Neural progenitor cell (in vitro differentiated cells): Measurements from ENCODE around the gene SCUBE2. TPM values are rescaled to one million over a fixed set of nuclear protein-coding genes. Genes with fewer than 3 reads are reported as not detected.

Experiments
- DNase-seq: peaks from one replicate; pipeline ENCODE4 v3.0.0-alpha.2; 2016; ENCODE audit warnings: low spot score
- H2AFZ ChIP-seq: fragments of 200-600 bp; sonication (generic); replicated peaks from 2 replicates; pipeline ENCODE4 v1.6.1; 2016; ENCODE audit warnings: antibody characterized with exemption
- H3F3A ChIP-seq: fragments of 200-600 bp; sonication (generic); 2 replicates; pipeline ENCODE4 v1.6.1; 2016; ENCODE audit warnings: antibody characterized with exemption, low read depth
- H3K27ac ChIP-seq: fragments of 200-600 bp; sonication (generic); 2 replicates; pipeline ENCODE4 v1.5.1; 2016; ENCODE audit warnings: mild to moderate bottlenecking
- H3K27me3 ChIP-seq: fragments of 200-600 bp; sonication (generic); 2 replicates; pipeline ENCODE4 v1.6.1; 2016; ENCODE audit warnings: mild to moderate bottlenecking, moderate library complexity
- H3K36me3 ChIP-seq: fragments of 200-600 bp; sonication (generic); 2 replicates; pipeline ENCODE4 v1.5.1; 2016
- H3K4me1 ChIP-seq: fragments of 200-600 bp; sonication (generic); 2 replicates; pipeline ENCODE4 v1.6.1; 2016; ENCODE audit warnings: mixed run types
- H3K4me2 ChIP-seq: fragments of 200-600 bp; sonication (generic); 2 replicates; pipeline ENCODE4 v1.6.1; 2016
- H3K4me3 ChIP-seq: fragments of 200-600 bp; sonication (generic); 2 replicates; pipeline ENCODE4 v1.5.1; 2016
- H3K79me2 ChIP-seq: fragments of 200-600 bp; sonication (generic); 2 replicates; pipeline ENCODE4 v1.6.1; 2016; ENCODE audit warnings: low read depth
- H3K9ac ChIP-seq: fragments of 200-600 bp; sonication (generic); 2 replicates; pipeline ENCODE4 v1.6.1; 2016
- H3K9me3 ChIP-seq: fragments of 200-600 bp; sonication (generic); 2 replicates; pipeline ENCODE4 v1.5.1; 2016; ENCODE audit warnings: low read depth
- H4K20me1 ChIP-seq: fragments of 200-600 bp; sonication (generic); 2 replicates; pipeline ENCODE4 v1.6.1; 2016; ENCODE audit warnings: low read depth
- H3K27ac Mint-ChIP-seq: 3 replicates; pipeline ENCODE4 v1.8.0; 2021; ENCODE audit warnings: mixed read lengths
- H3K27me3 Mint-ChIP-seq: 2 replicates; pipeline ENCODE4 v1.8.0; 2022; ENCODE audit warnings: low read depth, mild to moderate bottlenecking, inconsistent platforms, moderate library complexity, mixed read lengths; ENCODE audit not compliant: insufficient read depth
- H3K36me3 Mint-ChIP-seq: 3 replicates; pipeline ENCODE4 v1.8.0; 2021; ENCODE audit warnings: mixed read lengths
- H3K4me1 Mint-ChIP-seq: 3 replicates; pipeline ENCODE4 v1.8.0; 2021; ENCODE audit warnings: mixed read lengths
- H3K4me3 Mint-ChIP-seq: 3 replicates; pipeline ENCODE4 v1.8.0; 2021; ENCODE audit warnings: mild to moderate bottlenecking, moderate library complexity, mixed read lengths
- H3K9me3 Mint-ChIP-seq: 3 replicates; pipeline ENCODE4 v1.8.0; 2020; ENCODE audit warnings: mixed read lengths
- CTCF ChIP-seq: fragments of 200-600 bp; sonication (generic); IDR thresholded peaks from 2 replicates; pipeline ENCODE4 v1.5.1; 2017; ENCODE audit warnings: antibody characterized with exemption, mild to moderate bottlenecking
- EZH2 ChIP-seq: fragments of 200-600 bp; sonication (generic); IDR thresholded peaks from 2 replicates; pipeline ENCODE4 v1.6.1; 2017; ENCODE audit warnings: antibody characterized with exemption, mild to moderate bottlenecking, moderate library complexity
- EZH2phosphoT487 ChIP-seq: fragments of 200-600 bp; sonication (generic); IDR thresholded peaks from 2 replicates; pipeline ENCODE4 v1.6.1; 2017; ENCODE audit warnings: antibody characterized with exemption
- total RNA-seq: library from RNA; depleted of rRNA; stranded (reverse); fragments of >200 nt; gene quantifications from 2 replicates; pipeline ENCODE4 v1.2.3, GENCODE V29; 2015; ENCODE audit warnings: low replicate concordance

Gene SCUBE2
- total RNA-seq, 1 donor from 2014 or later, result 42.1 TPM

- peak overlapping the region; percentile 76 for H3K27ac Mint-ChIP-seq
- no peaks in the 10 kb centered on the region for H4K20me1 ChIP-seq
- peak; percentile 92 for DNase-seq
Observed at GRCh38 chr11:9037046-9037780, 54.2 kb downstream of the SCUBE2 start.

GRCh38 chr11:9030601-9031000 lies 60.8 kb downstream of the SCUBE2 start:
- Histone ChIP-seq H3K9me3 (no peaks in the 10 kb centered on the region), H3K36me3 (no peaks in the 10 kb centered on the region), H3K27ac (no peak overlapping the region), H3K27me3 (no peaks in the 10 kb centered on the region), H3K4me2 (no peak overlapping the region), H3K4me3 (no peak overlapping the region), H3K79me2 (no peaks in the 10 kb centered on the region), H3K4me1 (peaks cover 11% of the 10 kb centered on the region), H3F3A (peaks cover 17% of the 10 kb centered on the region), H4K20me1 (no peaks in the 10 kb centered on the region), H3K9ac (no peak overlapping the region), H2AFZ (no peak overlapping the region)
- no peak for DNase-seq
- Mint-ChIP-seq H3K9me3 (no peaks in the 10 kb centered on the region), H3K36me3 (peaks cover 6% of the 10 kb centered on the region), H3K4me1 (peaks cover 21% of the 10 kb centered on the region), H3K4me3 (no peak overlapping the region), H3K27me3 (peaks cover 9% of the 10 kb centered on the region), H3K27ac (no peak overlapping the region)
- no peak for TF ChIP-seq EZH2
- no peak for TF ChIP-seq CTCF
- no peak for TF ChIP-seq EZH2phosphoT487

More at GRCh38 chr11:9037046-9037780, 54.2 kb downstream of the SCUBE2 start:
- H3K79me2 ChIP-seq, result no peaks in the 10 kb centered on the region
- H3K27me3 Mint-ChIP-seq, result peaks cover 9% of the 10 kb centered on the region
- peak overlapping the region; percentile 98 for H3K27ac ChIP-seq
- H2AFZ ChIP-seq, result no peak overlapping the region
- H3K4me1 ChIP-seq, result peaks cover 46% of the 10 kb centered on the region
- no peak for TF ChIP-seq CTCF
- TF ChIP-seq EZH2phosphoT487, result peak; percentile 64
- no peak for TF ChIP-seq EZH2
- peaks cover 56% of the 10 kb centered on the region for H3F3A ChIP-seq
- no peaks in the 10 kb centered on the region for H3K36me3 ChIP-seq
- peak overlapping the region; percentile 51 for H3K4me2 ChIP-seq
- peaks cover 11% of the 10 kb centered on the region for H3K36me3 Mint-ChIP-seq
- no peak overlapping the region for H3K4me3 ChIP-seq
- no peak overlapping the region for H3K9ac ChIP-seq
- no peaks in the 10 kb centered on the region for H3K9me3 ChIP-seq
- H3K9me3 Mint-ChIP-seq, result peaks cover 7% of the 10 kb centered on the region
- H3K27me3 ChIP-seq, result no peaks in the 10 kb centered on the region
- peaks cover 35% of the 10 kb centered on the region for H3K4me1 Mint-ChIP-seq
- H3K4me3 Mint-ChIP-seq, result peak overlapping the region; percentile 57

- H3K36me3 ChIP-seq, result no peaks in the 10 kb centered on the region
- no peak overlapping the region for H3K27ac ChIP-seq
- H3K27ac Mint-ChIP-seq, result peak overlapping the region; percentile 47
Observed at GRCh38 chr11:9029422-9029821, 62.0 kb downstream of the SCUBE2 start.

More at GRCh38 chr11:9029422-9029821, 62.0 kb downstream of the SCUBE2 start:
- no peak overlapping the region for H3K4me2 ChIP-seq
- Mint-ChIP-seq H3K9me3 (no peaks in the 10 kb centered on the region), H3K4me1 (peaks cover 17% of the 10 kb centered on the region), H3K27me3 (peaks cover 9% of the 10 kb centered on the region), H3K4me3 (no peak overlapping the region), H3K36me3 (peaks cover 6% of the 10 kb centered on the region)
- no peaks in the 10 kb centered on the region for H3K79me2 ChIP-seq
- no peak overlapping the region for H3K9ac ChIP-seq
- H3K4me1 ChIP-seq, result peaks cover 5% of the 10 kb centered on the region
- no peaks in the 10 kb centered on the region for H3K27me3 ChIP-seq
- H4K20me1 ChIP-seq, result no peaks in the 10 kb centered on the region
- TF ChIP-seq EZH2 (no peak), EZH2phosphoT487 (no peak), CTCF (no peak)
- H2AFZ ChIP-seq, result no peak overlapping the region
- no peak for DNase-seq
- H3K9me3 ChIP-seq, result no peaks in the 10 kb centered on the region
- no peak overlapping the region for H3K4me3 ChIP-seq
- H3F3A ChIP-seq, result peaks cover 5% of the 10 kb centered on the region
